Stimulated activated CD4-positive, alpha-beta T cell treated with anti-CD3 and anti-CD28 coated beads, Interleukin-1b, Interleukin-23, amount 100 ng/mL, for 4 hours (primary cell): ENCODE results near the gene AZU1.

Experiments used
- DNase-seq, 2 donors: peaks; one replicate each; pipeline ENCODE4 v3.0.0-alpha.2; 2020; ENCODE audit warnings: low read depth in 2 of 2

The AZU1 gene

DNA sequence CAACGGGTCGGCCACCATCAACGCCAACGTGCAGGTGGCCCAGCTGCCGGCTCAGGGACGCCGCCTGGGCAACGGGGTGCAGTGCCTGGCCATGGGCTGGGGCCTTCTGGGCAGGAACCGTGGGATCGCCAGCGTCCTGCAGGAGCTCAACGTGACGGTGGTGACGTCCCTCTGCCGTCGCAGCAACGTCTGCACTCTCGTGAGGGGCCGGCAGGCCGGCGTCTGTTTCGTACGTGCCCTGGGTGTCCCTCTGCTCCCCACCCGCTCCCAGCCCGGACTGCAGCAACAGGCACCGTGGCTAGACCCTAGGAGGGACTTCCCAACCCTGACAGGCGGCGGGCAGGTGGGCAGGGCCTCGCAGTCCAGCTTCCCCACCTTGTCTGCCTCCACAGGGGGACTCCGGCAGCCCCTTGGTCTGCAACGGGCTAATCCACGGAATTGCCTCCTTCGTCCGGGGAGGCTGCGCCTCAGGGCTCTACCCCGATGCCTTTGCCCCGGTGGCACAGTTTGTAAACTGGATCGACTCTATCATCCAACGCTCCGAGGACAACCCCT is 28.0 kb downstream of the AZU1 start:
- no peak for DNase-seq

DNA sequence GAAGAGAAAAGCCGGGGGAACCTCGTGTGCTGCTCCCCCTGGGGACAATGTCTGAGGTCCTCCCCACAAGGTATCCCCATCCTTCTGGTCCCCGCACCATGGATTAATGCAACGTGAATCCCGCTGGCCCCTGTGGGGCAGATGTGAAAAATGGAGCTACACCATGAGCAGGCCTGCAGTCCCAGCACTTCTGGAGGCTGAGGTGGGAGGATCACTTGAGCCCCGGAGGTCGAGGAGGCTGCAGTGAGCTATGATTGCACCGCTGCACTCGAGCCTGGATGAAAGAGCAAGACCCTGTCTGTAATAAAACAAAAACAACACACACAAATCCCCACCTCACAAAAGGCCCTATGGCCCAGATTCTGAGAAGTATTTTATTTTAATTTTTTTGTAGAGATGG is 30.6 kb downstream of the AZU1 start:
- DNase-seq: no peak

DNA sequence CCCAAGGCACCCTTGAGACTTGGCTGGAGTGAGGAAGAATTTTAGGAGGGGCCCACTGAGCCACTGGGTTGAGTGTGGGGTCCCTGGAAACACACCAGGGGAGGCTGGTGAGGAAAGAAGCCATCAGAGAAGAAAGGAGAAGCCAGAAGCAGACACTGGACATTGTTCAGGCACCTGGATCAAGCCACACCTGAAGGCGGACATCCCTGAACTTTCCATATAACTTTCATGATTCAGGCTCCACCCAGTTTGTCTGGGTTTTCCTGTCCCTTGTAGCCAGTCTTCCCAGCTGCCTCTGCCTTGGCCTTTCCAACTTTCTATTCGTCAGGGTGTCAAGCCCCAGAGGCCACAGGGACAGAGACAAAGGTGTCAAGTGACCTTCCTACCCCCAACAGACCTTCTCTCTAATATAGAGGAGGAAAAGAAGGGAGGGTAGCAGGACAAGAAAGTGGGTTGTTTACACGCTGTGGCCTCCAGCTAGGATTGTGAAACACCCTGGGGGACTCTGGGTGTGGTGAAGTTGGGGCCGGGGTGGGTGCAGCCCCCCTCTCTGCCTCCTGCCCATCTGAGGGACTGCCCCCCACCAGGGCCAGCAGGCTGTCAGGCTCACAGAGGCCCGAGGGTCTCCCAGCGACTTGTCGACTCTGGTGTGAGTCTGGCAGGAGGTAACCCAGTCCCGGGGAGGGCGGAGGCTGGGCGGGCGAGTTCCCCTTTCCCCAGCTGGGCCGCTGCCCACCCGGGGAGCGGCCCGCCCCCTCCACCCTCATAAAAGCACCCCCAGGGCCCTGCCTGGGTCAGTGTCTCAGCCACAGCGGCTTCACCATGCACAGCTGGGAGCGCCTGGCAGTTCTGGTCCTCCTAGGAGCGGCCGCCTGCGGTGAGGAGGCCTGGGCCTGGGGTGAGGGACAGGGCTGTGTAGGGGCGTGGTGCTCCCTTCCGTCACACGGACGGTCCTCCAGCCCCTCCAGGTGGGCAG is 31.5 kb downstream of the AZU1 start, which contains the start of gene CFD:
Gene CFD (plus strand): TSS at position 797 of the 976 bp plus-strand sequence. CDS start 26 bp downstream, at position 823.
- no peak for DNase-seq

DNA sequence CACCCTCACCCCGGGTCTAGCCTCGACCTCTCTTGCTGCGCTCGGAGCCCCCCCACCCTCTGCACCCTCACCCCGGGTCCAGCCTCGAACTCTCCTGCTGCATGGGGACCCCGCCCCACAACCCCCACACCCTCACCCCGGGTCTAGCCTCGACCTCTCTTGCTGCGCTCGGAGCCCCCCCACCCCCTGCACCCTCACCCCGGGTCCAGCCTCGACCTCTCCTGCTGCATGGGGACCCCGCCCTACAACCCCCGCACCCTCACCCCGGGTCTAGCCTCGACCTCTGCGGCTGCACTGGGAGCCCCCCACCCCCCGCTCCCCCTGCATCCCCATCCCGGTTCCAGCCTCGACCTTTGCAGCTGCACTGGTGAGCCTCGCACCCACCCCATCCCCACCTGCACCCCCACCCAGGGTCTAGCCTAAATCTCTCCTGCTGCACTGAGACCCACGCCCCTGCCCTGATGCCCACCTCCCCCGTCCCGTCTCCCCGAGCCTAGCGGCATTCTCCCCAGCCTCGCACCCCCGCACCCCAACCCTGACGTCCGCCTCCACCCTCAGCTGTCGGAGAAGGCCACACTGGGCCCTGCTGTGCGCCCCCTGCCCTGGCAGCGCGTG is 33.6 kb downstream of the AZU1 start:
- DNase-seq: no peak

DNA sequence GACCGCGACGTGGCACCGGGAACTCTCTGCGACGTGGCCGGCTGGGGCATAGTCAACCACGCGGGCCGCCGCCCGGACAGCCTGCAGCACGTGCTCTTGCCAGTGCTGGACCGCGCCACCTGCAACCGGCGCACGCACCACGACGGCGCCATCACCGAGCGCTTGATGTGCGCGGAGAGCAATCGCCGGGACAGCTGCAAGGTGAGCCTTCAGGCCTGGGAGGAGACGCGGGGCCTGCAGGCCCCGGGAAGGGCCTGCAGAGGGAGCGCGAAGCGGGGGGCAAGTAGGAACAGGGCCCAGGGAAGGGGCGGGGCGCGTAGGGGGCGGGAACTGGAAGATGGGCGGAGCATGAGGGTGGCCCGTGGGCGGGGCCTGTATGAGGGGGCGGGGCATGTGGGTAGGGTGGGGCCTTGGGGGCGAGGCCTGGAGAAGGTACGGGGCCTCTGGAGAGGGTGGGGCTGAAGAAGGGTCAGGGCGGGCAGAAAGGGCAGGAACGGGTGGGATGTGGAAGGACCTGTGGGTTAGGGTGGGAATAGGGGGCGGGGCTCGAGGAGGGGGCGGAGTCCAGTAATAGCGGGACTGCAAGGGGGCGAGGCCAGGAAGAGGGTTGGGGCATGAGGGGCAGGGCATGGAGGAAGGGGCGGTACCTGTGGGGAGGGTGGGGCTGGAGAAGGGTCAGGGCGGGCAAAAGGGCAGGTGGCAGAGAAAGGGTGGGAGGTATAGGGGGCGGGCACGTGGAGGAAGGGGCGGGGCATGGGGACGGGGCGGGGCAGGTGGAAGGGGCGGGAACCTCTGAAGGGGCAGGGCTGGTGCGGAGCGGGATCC is 34.3 kb downstream of the AZU1 start:
- DNase-seq: peak; percentile 59 to 60

DNA sequence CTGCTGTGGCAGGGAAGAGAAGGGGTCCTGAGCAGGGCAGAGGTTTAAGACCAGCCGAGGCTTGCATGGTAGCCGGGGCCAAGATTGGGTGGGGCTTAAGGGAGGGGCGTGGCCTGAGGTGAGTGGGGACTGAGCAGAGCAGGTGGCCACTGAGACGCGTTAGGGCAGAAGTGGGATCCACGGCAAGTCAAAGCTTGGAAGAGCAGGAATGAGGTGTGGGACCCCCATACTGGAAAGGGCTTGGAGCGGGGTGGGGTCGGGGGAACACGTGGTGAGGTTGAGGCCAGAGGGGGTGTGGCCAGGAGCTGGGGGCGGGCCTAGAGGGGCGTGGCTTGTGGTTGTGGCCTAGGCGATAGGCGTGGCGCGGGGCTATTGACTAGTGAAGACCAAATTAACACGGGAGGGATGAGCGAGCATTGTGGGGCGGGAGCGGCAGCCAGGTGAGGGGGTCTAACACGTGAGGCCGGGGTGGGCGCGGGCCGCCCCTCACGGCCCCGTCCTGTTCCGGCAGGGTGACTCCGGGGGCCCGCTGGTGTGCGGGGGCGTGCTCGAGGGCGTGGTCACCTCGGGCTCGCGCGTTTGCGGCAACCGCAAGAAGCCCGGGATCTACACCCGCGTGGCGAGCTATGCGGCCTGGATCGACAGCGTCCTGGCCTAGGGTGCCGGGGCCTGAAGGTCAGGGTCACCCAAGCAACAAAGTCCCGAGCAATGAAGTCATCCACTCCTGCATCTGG is 35.1 kb downstream of the AZU1 start:
- peak; percentile 63 to 65 for DNase-seq

DNA sequence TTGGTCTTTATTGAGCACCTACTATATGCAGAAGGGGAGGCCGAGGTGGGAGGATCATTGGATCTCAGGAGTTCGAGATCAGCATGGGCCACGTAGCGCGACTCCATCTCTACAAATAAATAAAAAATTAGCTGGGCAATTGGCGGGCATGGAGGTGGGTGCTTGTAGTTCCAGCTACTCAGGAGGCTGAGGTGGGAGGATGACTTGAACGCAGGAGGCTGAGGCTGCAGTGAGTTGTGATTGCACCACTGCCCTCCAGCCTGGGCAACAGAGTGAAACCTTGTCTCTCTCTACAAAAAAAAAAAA is 35.6 kb downstream of the AZU1 start:
- no peak for DNase-seq

DNA sequence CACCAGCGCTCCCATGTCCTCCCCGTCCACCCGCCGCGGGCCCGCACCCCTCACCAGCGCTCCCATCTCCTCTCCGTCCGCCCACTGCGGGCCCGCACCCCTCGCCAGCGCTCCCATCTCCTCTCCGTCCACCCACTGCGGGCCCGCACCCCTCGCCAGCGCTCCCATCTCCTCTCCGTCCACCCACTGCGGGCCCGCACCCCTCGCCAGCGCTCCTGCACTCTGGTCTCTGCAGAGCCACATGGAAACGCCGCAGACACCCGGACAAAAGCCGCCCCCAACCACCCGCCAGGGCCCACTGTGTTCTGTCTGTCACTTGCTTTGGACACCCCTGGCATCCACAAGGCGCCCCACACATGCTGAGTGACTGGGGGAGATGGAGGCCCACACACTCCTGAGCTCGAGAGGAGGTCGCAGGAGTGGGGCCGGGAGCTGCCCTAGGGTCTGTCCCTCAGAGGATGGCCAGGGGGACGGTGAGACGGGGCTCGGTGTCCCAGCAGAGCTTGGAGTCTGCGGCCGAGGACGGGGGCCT is 39.2 kb downstream of the AZU1 start:
- DNase-seq: no peak

DNA sequence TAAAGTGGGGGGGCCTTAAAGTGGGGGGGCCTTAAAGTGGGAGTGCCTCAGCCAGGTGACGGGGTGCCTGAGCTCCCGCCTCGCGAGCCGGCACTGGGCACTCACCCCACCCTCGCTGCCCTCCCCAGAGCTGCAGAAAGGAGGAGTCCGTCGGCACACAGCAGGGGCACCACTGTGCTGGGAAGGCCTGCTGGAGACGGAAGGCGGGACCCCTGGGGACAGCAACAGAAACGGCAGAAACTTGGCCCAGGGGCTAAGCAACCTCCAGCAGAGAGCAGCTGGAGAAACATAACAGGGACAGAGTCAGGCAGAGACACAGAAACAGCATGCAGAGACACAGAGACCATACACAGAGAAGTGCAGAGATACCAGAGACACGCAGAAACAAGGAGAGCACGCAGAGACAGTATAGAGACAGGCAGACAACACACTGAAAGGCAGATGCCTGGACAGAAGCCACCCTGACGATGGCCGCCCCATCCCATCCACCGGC is 39.7 kb downstream of the AZU1 start:
- no peak for DNase-seq

DNA sequence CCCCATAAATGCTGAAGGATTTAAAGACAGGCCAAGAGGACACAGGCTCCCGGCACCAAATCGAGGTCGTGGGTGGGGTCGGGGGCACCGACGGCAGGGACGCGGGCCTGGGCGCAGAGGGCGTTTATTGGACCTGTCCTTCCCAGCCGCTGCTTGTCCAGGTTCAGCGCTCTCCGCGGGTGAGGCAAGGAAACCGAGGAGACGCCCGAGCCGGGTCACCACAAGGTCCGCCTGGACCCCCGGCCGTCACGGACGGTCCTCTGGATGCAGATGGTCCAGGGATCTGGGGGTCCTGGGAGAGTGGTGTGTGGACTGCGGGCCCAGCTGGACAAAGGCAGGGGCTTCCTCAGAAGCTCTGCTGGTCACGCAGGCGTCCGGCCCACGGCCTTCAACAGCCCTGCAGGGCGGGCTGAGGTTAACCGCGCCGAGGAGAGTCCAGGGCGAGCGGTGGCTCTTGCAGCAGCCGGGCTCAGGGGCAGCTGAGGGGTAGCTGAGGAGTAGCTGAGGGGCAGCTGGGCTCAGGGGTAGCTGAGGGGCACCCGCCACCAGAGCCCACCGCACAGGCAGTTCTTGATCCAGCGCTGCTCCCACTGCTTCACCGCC is 40.3 kb downstream of the AZU1 start:
- no peak for DNase-seq

DNA sequence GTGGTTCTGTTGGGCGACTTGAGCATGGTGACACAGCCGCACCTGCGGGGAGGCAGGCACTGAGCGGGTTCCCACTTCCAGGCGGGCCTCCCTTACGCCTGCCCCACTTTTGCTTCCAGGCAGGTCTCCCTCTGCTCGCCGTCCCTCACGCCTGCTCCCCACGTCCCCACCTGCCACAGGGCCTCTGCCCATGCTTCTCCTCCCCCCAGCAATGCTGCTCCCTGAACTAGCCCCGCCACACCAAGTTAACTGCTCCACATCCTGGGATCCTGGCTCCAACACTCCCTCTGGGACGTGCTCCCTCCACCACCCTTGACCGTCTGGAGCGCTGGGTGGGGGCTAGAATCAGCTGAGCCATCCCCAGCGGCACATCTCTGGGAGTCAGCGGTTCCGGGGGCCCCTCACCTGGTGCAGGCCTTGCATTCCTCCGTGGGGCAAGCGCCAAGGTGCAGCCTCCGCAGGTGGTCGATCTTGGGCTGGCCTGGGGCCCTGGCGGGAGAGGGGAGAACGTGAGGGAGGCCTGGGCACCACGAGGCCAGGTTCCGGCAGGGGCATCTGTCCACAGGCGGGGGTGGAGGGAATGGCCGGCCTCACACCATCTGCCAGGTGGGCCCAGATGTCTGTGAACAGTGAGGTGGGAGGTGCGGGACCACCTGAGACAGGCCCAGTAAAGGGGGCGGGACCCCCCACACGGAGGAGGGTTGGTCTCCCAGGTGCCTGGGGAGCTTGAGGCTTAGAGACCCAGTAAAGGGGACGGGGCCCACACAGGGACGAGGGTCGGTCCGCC is 41.0 kb downstream of the AZU1 start:
- DNase-seq: no peak

DNA sequence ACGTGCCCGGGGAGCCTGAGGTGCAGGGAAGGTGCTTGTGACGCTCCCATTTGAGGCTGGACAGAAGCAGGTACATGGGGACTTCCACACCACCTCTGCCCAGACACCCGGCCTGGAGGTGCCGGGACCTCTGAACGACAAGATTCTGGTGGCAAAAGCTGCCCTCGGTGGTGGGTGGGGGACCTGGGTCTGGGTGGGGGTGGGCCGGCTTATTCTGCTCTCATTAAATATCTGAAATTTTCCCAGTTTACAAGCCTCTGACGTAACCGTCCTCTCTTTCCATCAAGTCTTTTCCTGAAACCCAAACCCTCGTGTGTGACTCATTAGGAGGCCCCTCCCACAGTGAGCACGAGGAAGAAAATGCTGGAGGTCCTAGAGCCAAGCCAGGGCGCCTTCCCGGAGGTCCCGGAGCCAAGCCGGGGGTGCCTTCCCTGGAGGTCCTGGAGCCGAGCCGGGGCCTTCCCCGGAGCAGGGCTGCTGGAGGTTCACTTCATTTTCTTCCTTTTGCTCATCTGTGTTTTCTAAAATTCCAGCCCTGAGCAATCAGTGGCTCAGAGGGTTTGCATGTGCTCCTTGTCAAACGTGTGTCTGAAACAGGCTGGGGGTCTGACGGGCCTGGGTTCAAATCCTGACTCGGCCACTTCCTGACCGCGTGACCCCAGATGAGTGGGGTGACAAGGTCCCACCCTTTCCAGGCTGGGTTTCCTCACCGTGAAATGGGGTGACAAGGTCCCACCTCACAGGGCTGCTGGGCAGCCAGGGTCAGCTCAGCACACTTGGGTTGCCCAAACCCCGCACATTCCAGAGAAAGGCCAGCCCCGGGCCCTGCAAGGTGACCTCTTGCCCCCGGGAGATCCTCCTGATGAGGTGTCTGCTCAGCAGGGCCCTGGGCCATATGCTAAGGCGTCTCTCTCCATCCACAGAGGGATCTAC is 41.9 kb downstream of the AZU1 start:
- no peak for DNase-seq

DNA sequence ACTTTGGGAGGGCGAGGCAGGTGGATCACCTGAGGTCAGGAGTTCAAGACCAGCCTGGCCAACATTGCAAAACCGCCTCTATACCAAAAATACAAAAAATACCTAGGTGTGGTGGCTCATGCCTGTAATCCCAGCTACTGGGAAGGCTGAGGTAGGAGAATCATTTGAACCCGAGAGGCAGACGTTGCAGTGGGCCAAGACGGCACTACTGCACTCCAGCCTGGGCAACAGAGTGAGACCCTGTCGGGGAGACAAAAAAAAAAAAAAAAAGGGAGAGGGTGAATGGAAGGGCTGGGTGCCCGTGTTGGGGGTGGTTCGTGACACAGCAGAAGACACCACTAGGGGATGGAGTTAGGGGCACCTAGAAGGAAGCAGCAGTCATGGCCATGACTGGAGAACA is 42.7 kb downstream of the AZU1 start:
- DNase-seq: no peak

DNA sequence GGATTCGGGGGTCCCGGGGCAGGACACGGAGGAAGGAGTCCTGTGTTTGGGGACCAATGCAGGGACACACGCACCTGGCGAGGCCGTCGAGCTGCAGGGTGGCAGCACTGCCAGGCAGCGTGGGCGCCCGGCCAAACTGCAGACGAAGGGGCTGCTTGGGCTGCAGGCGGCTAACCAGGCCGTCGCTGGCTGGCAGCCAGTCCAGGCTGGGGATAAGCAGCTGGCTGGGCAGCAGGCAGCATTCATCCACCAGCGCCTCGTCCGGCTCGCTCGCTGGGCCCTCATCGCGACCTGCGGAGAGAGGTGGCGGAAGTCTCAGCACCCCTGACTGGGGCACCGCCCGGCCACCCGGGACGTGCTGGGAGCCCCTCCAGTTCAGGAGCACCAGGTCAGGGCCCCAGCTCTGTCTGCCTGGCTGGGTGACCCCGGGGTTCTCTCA is 43.3 kb downstream of the AZU1 start:
- no peak for DNase-seq

DNA sequence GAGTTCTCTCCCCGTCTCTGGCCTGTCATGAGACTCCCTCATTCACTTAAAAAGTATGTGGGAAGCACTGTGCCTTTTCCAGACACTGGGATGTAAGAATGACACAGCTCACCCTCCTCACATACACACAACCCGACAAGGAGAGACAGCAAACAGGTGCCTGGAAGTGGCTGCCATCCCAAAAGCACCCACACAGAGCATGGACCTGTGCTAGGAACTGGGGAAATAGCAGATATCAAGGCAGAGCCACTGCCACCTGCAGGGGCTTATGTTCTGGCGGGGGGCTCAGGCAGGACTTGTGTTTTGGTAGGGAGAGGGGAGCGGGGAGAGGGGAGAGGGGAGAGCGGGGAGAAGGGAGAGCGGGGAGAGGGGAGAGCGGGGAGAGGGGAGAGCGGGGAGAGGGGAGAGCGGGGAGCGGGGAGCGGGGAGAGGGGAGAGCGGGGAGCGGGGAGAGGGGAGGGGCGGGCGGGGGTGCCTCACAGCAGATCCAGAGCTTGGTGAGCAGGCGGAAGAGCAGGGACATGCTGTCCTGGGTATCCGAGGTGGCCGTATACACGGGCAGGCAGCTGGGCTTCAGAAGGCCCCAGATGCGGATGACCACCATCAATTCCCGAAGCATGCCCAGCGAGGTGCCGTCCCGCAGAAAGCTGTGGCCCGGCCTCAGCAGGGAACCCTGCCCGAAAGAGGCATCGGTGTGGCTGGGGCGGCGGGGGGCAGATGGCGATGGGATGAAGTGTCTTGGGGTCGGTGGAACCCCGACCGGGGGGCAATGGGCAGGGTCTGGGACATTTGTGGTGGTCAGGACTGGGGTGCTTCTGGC is 44.0 kb downstream of the AZU1 start:
- DNase-seq: no peak

DNA sequence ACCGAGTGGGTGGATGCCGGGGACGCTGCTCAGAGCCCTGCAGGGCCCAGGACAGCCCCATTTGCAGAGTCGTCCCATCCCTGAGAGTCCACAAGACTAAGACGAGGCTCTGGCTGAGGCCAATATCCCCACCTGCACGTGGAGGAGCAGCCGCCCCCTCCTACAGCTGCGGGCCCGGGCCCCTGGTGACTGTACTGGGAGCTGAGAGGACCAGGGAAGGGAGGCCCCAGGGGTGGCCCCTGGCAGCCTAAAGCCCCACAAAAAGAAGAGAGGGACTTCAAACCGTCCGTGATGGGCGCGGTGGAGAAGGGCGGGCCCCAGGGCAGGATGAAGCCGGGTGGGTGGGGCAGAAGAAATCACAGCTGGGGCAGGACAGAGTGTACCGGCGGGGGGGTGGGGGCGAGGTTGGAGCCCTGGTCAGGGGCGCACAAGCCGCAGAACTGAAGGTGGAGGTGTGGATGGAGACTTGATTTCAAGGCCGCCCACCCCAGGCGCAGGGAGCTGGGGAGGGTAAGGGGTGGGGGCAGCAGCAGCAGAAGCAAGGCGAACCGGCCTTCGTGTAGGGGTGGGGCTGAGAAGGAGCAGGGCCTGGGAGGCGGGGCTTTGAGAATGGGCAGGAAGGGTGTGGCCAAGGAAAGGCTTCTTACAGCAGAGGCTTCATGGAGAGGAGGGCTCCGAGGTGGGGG is 44.8 kb downstream of the AZU1 start:
- peak; percentile 45 to 60 for DNase-seq

DNA sequence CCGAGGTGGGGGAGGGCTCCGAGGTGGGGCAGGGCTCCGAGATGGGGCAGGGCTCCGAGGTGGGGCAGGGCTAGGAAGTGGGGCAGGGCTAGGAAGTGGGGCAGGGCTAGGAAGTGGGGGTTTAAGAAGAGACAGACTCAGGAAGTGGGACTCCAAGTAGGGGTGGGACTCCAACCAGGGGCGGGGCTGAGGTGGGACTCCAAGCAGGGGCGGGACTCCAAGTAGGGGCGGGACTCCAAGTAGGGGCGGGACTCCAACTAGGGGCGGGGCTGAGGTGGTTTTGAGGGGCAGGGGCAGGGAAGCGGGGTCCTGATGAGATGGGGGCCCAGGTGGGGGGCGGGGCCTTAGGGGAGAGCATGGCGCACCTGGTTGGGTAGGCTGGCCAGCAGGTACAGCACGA is 45.4 kb downstream of the AZU1 start:
- peak in 1 of 2 donors; percentile 45 for DNase-seq
